HG03520 (cell line): Measurements from ENCODE around the gene ACOT9.
"Not testable (repeated sequence)": the region's sequence is repeated elsewhere in the genome, so short reads cannot be mapped to it uniquely, and the experiment has no call there.

Source experiments
- ATAC-seq: cut with Tn5 transposase; IDR thresholded peaks from one replicate; pipeline ENCODE4 v1.9.1; 2021; ENCODE audit warnings: mild to moderate bottlenecking, moderate library complexity; ENCODE audit not compliant: unreplicated experiment

ACOT9 gene

DNA sequence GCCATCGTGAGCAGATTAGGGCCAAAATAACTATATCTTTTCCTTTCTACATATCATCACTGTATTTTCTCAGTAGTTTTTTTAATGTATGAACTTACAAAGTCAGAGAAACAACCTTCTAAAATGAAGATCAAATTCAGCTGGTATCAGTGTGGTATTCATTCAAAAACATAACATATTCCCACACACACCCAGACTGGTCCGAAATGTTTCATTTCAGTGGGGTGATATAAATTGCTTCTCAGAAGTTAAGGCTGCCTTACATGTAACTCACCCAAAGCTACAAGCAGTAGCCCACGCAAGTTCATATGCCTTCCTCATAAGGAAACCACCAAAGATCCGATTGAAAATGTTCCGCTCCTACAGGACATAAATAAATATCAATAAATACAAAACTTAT, 37.8 kb downstream of the ACOT9 start:
- no peak for ATAC-seq

DNA sequence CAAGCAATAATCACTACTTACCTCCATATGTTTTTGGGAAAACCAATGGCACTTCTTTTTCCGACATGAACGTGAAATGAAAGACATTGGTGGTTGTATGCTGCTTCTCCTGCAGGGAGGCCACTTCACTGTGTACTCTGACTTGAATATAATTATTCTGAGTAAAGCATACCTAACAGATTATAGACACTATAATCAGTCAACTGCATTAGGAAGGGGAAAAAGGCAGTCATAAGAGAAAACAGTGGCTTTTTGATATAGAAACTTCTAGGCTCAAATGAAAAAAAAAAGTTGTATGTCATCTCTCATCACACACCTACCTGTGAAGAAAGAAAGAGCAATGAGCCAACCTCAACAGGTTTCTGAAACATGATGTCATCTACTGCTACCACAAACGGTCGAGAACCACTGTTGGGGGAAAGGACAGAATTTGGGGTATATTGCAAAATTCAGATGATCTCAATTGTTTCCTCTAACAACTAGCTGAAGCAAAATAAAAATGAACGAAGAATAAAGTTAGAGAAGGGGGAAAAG, 38.3 kb downstream of the ACOT9 start:
- no peak for ATAC-seq

- ATAC-seq, result no peak
Measured at GRCh38 chrX:23699636-23700194, 43.4 kb downstream of the ACOT9 start.

DNA sequence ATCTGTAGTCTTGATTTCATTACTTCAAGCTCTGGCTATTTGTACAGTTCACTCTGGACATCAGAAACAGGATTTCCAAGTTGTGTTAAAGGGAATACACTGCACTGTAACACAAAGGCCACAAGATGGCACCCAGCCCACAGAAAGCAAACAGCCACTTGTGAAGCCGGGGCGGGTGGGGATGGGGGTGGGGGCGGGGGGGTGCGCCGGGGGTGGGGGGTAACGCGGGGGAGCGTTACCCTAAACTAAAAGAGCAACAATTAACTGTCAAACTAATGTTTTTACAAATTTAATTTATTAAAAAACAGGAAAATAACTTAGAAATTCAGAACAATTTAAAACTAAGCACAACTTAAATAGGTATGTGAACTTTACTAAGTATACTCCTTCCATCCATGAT, 48.5 kb downstream of the ACOT9 start:
- ATAC-seq, result peak; percentile 64

DNA sequence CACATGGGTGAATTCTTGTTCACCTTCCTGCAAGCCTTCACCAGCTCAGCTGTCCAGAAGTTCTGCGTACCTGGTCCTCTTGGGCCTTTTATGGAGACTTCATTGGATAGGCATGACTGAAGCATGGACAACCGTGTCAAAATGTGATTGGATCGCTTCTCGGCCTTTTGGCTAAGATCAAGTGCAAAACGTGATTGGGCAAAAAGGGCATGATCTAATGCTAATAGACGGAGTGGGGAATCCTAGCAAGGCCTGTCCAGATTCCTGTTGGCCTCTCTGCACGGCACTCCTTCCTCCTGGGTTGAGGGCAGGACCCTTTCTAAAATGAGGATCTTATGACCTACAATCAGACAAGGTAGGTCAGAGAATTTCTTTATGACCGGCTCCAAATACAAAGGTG, 50.9 kb downstream of the ACOT9 start:
- no peak for ATAC-seq

GRCh38 chrX:23676486-23676885, 66.6 kb downstream of the ACOT9 start:
- not testable (repeated sequence) for ATAC-seq

DNA sequence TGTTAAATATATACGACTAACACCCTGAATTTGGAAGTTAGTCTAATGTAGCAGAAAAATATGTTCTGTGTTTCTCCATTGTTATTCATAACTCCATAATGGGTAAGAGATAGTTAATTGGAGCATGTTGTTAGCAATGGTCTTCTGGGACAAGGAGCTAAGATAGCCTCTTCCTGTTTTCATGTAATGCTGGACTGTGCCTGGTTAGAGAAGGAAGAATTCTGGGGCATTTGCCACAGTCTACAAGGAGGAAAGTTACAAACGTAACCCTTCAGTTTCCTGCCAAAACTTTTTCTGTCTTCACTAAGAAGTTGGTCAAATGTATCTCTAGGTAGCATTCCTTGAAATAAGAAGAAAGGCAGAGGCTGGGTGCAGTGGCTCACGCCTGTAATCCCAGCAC, 70.0 kb downstream of the ACOT9 start:
- no peak for ATAC-seq

DNA sequence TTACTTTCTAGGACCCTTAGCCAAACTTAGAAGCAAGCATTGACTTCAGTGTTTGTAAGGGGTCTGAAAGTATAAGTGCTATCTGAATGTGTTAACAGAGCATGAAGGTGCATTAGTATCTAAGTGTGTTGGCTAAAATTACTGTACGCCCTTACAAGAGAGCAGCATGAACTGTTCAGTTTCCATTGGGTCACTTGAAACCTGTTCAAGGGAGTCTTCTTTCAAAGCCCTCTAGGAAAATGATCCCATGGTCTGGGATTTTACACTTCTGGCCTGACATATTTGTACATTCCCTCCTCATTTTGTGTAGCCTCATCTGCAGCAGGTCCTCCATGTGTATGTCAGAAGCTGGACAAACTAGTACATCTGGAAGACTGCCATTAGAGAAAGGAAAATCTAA, 72.5 kb downstream of the ACOT9 start:
- no peak for ATAC-seq

GRCh38 chrX:23668335-23668734, 74.7 kb downstream of the ACOT9 start:
- no peak for ATAC-seq

DNA sequence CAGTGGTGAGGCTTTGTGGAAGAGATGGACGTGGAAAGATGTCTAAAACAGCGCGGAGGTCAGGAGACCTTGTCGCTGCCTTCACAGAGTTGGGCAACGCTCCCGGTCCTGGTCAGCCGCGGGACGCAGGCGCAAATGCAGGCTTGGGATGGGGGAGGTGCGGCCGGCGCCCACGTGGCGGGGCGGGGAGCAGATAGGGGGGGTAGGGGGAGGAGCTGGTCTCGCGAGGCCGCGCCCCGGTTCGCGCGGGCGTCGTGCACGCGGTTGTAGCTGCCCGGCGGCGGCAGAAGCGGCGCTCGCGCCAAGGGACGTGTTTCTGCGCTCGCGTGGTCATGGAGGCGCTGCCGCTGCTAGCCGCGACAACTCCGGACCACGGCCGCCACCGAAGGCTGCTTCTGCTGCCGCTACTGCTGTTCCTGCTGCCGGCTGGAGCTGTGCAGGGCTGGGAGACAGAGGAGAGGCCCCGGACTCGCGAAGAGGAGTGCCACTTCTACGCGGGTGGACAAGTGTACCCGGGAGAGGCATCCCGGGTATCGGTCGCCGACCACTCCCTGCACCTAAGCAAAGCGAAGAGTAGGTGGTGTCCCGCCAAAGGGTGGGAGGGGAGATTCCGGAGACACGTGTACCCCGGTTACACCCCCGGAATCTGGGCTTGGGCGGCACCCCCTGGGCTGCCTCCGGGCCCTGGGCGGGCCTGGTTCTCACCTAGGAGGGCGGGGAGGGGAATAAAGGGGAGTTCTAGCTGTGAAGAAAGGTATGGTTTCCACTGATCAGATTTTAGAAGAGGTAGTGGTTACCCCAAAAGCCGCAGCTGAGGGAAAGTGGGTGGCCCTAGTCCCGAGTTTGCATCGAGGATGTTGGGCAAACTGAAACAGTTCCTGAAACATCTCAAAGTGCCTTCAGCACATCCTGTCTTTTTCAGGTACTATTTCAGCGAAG, 75.6 kb downstream of the ACOT9 start, which contains the start of gene PRDX4:
TSS of gene PRDX4 (plus strand) at position 255 of the 939 bp plus-strand sequence. CDS start at position 333, 78 bp downstream.
- peak; percentile 58 for ATAC-seq

GRCh38 chrX:23666282-23666681, 76.8 kb downstream of the ACOT9 start:
- no peak for ATAC-seq

DNA sequence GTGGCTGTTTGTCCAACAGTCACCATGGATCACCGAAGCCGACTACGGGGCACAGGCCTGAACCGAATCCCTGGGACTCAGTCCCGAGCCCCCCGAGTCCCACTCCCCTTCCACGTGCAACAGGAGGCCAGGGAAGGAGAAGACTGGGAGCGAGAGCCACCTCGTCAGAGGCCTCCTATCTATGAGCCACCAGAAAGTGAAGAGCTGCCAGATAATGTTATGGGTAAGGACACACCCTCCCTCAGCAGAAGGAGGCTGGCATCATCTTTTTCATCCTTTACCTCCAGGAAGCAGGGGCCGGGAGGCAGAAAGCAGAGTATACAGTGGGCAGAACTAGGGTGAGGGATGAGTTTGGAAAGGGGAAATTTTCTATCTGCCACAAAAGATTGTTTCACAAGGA, 78.6 kb downstream of the ACOT9 start:
- ATAC-seq, result no peak

- ATAC-seq, result peak; percentile 52
Measured at GRCh38 chrX:23662853-23663252, 80.2 kb downstream of the ACOT9 start.

- ATAC-seq, result no peak
Measured at GRCh38 chrX:23662187-23662586, 80.9 kb downstream of the ACOT9 start.

DNA sequence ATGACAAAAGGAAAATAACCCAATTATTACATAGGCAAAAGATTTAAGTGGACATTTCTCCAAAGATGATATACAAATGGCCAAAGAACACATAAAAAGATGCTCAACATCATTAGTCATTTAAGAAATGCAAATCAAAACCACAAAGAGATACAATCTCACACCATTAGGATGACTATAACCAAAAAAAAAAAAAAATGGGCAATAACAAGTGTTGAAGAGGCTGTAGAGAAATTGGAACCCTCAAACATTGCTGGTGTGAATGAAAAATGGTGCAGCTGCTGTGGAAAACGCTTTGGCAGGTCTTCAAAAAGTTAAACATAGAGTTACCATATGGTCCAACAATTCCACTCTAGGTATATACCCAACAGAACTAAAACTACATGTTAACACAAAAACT, 81.4 kb downstream of the ACOT9 start:
- ATAC-seq, result no peak

DNA sequence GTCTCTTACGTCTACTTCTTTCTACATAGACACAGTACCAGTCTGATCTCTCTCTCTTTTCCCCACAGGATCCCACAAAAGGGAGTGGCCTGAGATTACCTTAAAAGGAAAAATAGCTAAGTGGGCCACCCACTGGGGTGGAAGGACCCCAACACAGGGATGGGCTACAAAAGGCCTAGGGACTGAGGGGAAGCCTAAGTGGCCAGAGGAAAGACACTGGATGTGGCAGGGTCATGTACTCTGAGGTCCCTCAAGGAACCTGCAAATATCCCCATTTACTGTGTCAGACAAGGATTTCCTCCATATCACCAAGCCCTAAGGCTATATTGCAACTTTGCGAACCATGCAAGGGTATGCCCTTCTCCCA, 82.3 kb downstream of the ACOT9 start:
- ATAC-seq, result no peak

DNA sequence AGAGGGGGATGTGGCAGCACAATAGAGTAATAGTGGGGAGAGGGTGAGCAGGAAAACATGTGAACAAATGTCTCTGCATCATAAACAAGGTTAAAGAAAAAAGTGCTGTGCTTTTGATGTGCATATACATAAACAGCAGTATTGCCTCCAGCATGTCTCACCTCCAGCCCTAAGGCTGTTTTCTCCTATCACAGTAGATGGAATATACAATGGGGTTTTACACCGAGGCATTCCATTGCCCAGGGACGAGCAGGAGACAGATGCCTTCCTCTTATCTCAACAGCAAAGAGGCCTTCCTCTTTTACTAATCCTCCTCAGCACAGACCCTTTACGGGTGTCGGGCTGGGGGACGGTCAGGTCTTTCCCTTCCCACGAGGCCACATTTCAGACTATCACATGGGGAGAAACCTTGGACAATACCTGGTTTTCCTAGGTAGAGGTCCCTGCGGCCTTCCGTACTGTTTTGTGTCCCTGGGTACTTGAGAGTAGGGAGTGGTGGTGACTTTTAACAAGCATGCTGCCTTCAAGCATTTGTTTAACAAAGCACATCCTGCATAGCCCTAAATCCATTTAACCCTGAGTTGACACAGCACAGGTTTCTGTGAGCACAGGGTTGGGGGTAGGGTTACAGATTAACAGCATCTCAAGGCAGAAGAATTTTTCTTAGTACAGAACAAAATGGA, 82.9 kb downstream of the ACOT9 start:
- not testable (repeated sequence) for ATAC-seq

DNA sequence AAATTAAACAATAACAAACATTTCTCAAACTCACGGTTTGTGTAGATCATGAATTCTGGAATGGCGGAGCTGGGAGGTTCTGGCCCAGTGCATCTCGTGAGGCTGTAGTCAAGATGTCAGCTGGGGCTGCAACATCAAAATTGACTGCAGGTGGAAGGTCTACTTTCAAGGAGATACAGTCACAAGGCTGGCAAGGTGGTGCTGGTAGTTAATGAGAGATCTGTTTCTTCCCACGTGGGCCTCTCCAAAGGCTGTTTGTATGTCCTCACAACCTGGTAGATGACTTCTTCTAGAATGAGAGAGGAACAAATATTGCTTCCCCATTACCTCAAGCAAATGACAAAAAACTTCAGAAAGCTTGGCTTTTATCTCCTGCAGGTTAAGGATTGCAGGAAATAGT, 83.7 kb downstream of the ACOT9 start:
- ATAC-seq, result no peak

DNA sequence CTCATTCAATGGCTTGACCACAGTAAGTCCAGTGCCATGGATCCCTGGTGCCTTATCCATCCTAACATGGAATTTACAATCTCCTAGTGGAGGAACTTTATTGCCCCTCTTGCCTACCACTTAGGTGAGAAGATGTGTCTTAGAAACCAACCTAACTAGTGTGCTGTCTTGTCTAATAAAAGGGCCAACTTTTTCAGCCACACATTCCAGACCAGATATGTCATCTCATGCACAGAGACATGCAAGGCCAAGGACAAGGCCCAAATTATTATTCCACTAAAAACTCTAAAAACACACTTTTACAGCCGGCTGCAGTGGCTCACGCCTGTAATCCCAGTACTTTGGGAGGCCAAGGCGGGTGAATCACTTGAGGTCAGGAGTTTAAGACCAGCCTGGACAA, 86.4 kb downstream of the ACOT9 start:
- ATAC-seq, result no peak

- ATAC-seq, result no peak
Measured at GRCh38 chrX:23656091-23656490, 87.0 kb downstream of the ACOT9 start.
